ENCODE measurements around the gene MAGEA3. TPM values are rescaled to one million over a fixed set of nuclear protein-coding genes. Genes with fewer than 3 reads are reported as not detected.
"Not testable (repeated sequence)": the region's sequence is repeated elsewhere in the genome, so short reads cannot be mapped to it uniquely, and the experiment has no call there.

MAGEA3 gene
- total RNA-seq, 1 experiment from 2014 or later: not detected

DNA sequence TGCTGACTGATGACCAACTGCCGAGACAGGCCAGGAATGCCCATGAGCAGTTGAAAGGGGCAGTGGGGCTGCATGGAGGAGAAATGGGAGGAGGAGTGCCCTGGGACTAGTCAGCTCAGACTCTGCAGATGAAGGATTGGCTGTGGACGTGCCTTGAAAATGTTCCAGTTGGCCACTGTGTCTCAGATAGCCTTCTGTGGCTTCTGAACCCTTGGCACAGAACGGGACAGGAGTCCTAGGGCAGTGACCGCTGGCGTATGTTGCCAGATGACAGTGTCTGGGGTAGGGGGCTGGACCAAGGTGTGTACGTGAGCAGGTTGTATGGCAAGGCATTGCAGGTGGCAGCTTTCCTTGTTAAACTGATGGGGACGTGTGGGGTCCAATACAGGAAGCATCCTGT, 7.9 kb downstream of the MAGEA3 start:
- not testable (repeated sequence) for H3K4me3 Mint-ChIP-seq

DNA sequence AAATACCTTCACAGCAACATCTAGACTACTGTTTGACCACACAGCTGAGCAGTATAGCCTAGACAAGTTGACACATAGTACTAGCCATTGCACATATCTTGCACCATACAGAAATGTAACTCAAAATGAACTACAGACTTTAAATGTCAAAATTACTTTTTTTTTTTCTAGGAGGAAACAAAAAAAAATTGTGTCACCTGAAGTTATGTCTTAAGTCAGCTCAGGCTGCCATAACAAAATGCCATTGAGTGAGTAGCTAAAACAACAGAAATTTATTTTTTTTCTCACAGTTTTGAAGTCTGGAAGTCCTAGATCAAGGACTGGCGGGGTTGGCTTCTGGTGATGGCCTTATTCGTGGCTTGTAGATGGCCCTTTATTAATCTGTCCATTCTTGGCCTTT, 10.6 kb downstream of the MAGEA3 start, which contains the start of gene CSAG2:
TSS of gene CSAG2 (minus strand) at position 101 of the 400 bp plus-strand sequence. CDS start 161 bp downstream, outside the sequence.
- not testable (repeated sequence) for DNase-seq; H3K27ac Mint-ChIP-seq; H3K79me2 ChIP-seq (ENCODE audit: insufficient read depth, low read length); H3K14ac ChIP-seq (ENCODE audit: insufficient read depth, low read length); H3T11ph ChIP-seq (ENCODE audit: low read length); H2AK5ac ChIP-seq (ENCODE audit: insufficient read length, low read length); H2BK120ac ChIP-seq (ENCODE audit: low read depth, low read length, poor library complexity, severe bottlenecking); H3K4me2 ChIP-seq (ENCODE audit: insufficient read depth, insufficient read length, low read length); H4K91ac ChIP-seq (ENCODE audit: insufficient read length, low read depth, low read length); H4K5ac ChIP-seq (ENCODE audit: insufficient read length, low read depth, low read length); H3K4me3 Mint-ChIP-seq; H3K36me3 Mint-ChIP-seq (ENCODE audit: insufficient read depth in 1 of 3, low read depth in 3 of 3); H3K9me3 ChIP-seq (ENCODE audit: control insufficient read depth, low read depth, low read length); H3K23ac ChIP-seq (ENCODE audit: insufficient read length, low read depth, low read length); H3K27ac ChIP-seq (ENCODE audit: insufficient read length, low read depth, low read length); H3K4me1 Mint-ChIP-seq; H2BK20ac ChIP-seq (ENCODE audit: low read depth, low read length, poor library complexity, severe bottlenecking); H3K9ac ChIP-seq (ENCODE audit: extremely low read depth, insufficient read length, low read length); H3K4ac ChIP-seq (ENCODE audit: low read depth, low read length); H3K18ac ChIP-seq (ENCODE audit: insufficient read length, low read depth, low read length); H3K27me3 ChIP-seq (ENCODE audit: insufficient read depth, low read length); H3K9me3 Mint-ChIP-seq; H4K20me1 ChIP-seq (ENCODE audit: control insufficient read depth, insufficient read depth, insufficient read length); H3K56ac ChIP-seq (ENCODE audit: insufficient read length, low read depth, low read length); H4K8ac ChIP-seq (replicated peaks; ENCODE audit: insufficient read length, low read depth, low read length); H3K27me3 Mint-ChIP-seq (ENCODE audit: low read depth); H2BK12ac ChIP-seq (ENCODE audit: insufficient read length, low read depth, low read length); H2AFZ ChIP-seq (ENCODE audit: low read length); H2BK5ac ChIP-seq (ENCODE audit: insufficient read length, low read length); H2BK15ac ChIP-seq (ENCODE audit: low read depth, low read length); H3K79me1 ChIP-seq (ENCODE audit: insufficient read depth, low read depth, low read length, poor library complexity, severe bottlenecking); H3K4me1 ChIP-seq (ENCODE audit: insufficient read depth, low read length); H3K23me2 ChIP-seq (ENCODE audit: insufficient read length, low read depth, low read length, poor library complexity, severe bottlenecking)
- no CpG with 5 or more reads among the region's 2 CpGs for WGBS (ENCODE audit: extremely low coverage, insufficient read length, low lambda C conversion rate)

More for the DNA sequence above, 7.9 kb downstream of the MAGEA3 start:
- H3K79me1 ChIP-seq (ENCODE audit: insufficient read depth, low read depth, low read length, poor library complexity, severe bottlenecking); H3K18ac ChIP-seq (ENCODE audit: insufficient read length, low read depth, low read length); H2BK20ac ChIP-seq (ENCODE audit: low read depth, low read length, poor library complexity, severe bottlenecking); H3K27ac Mint-ChIP-seq; H3K4me2 ChIP-seq (ENCODE audit: insufficient read depth, insufficient read length, low read length); H3K4ac ChIP-seq (ENCODE audit: low read depth, low read length); H4K20me1 ChIP-seq (ENCODE audit: control insufficient read depth, insufficient read depth, insufficient read length); H3K23ac ChIP-seq (ENCODE audit: insufficient read length, low read depth, low read length); H2BK12ac ChIP-seq (ENCODE audit: insufficient read length, low read depth, low read length); H2BK120ac ChIP-seq (ENCODE audit: low read depth, low read length, poor library complexity, severe bottlenecking); H3K9me3 ChIP-seq (ENCODE audit: control insufficient read depth, low read depth, low read length); H3K9me3 Mint-ChIP-seq; DNase-seq; H3K27me3 ChIP-seq (ENCODE audit: insufficient read depth, low read length); H3K14ac ChIP-seq (ENCODE audit: insufficient read depth, low read length); H2AK5ac ChIP-seq (ENCODE audit: insufficient read length, low read length); H3K27ac ChIP-seq (ENCODE audit: insufficient read length, low read depth, low read length); H4K8ac ChIP-seq (replicated peaks; ENCODE audit: insufficient read length, low read depth, low read length); H3K4me1 ChIP-seq (ENCODE audit: insufficient read depth, low read length); H3K4me1 Mint-ChIP-seq; H2BK15ac ChIP-seq (ENCODE audit: low read depth, low read length); H4K91ac ChIP-seq (ENCODE audit: insufficient read length, low read depth, low read length); H2BK5ac ChIP-seq (ENCODE audit: insufficient read length, low read length); H4K5ac ChIP-seq (ENCODE audit: insufficient read length, low read depth, low read length); H3K36me3 Mint-ChIP-seq (ENCODE audit: insufficient read depth in 1 of 3, low read depth in 3 of 3); H3K79me2 ChIP-seq (ENCODE audit: insufficient read depth, low read length); H3T11ph ChIP-seq (ENCODE audit: low read length); H2AFZ ChIP-seq (ENCODE audit: low read length); H3K23me2 ChIP-seq (ENCODE audit: insufficient read length, low read depth, low read length, poor library complexity, severe bottlenecking); H3K9ac ChIP-seq (ENCODE audit: extremely low read depth, insufficient read length, low read length); H3K56ac ChIP-seq (ENCODE audit: insufficient read length, low read depth, low read length); H3K27me3 Mint-ChIP-seq (ENCODE audit: low read depth): not testable (repeated sequence)
- WGBS (ENCODE audit: extremely low coverage, insufficient read length, low lambda C conversion rate): no CpG with 5 or more reads among the region's 7 CpGs
